ENCODE data around the gene IGFBP7. TPM values are rescaled to one million over a fixed set of nuclear protein-coding genes. Genes with fewer than 3 reads are reported as not detected.

Gene IGFBP7
- total and polyA plus RNA-seq, 2 of the 8 experiments (the other 6 are each of a cell fraction or from before 2014, with no cell fraction given), result 0.17 to 0.48 TPM

DNA sequence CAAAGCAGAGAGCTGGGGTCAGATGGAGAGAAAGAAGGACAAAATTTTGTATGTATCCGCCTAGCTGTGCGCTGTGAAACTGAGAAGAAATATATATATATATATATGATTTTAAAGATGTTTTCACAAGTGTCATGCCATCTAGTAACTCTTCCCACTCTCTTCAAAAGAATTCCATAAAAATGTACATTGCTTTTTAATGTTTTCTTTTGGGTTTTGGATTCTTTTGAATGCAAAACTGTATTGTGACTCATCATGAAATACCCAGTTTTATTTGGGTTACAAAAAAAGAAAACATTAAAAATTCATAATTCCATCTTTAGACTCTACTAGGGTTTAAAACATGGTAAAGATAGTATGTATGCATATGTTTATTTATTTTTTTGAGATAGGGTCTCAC, 34.3 kb upstream of the IGFBP7 start (continued):
- TF ChIP-seq HDAC2 (IDR thresholded peaks at IDR 0.05; ENCODE audit: borderline replicate concordance in 1 of 2, low read depth in 2 of 2, low read length in 2 of 2) (no peak), MAFK (IDR thresholded peaks at IDR 0.05; ENCODE audit: low read depth, low read length) (no peak), EGR1 (IDR thresholded peaks at IDR 0.05; ENCODE audit: borderline replicate concordance, low read depth, low read length) (no peak), ASH2L (IDR thresholded peaks at IDR 0.05; ENCODE audit: low read length) (no peak), BCL11A (IDR thresholded peaks at IDR 0.05; ENCODE audit: low read depth in 2 of 2, low read length in 2 of 2) (no peak)
